Nephron progenitor cell (in vitro differentiated cells): ENCODE results near the gene SSU72.

Experiments
- DNase-seq: peaks from one replicate; pipeline ENCODE4 v3.0.0; 2021
- H3K27ac Mint-ChIP-seq: 2 replicates; pipeline ENCODE4 v1.8.0; 2021; ENCODE audit warnings: mild to moderate bottlenecking, moderate library complexity, mixed read lengths
- H3K27me3 Mint-ChIP-seq: 2 replicates; pipeline ENCODE4 v1.8.0; 2021; ENCODE audit warnings: mild to moderate bottlenecking, low read depth, mixed read lengths; ENCODE audit not compliant: poor library complexity
- H3K36me3 Mint-ChIP-seq: 2 replicates; pipeline ENCODE4 v1.8.0; 2021; ENCODE audit warnings: low read depth, mixed read lengths
- H3K4me1 Mint-ChIP-seq: 2 replicates; pipeline ENCODE4 v1.8.0; 2021; ENCODE audit warnings: mixed read lengths
- H3K4me3 Mint-ChIP-seq: 2 replicates; pipeline ENCODE4 v1.8.0; 2021; ENCODE audit warnings: mild to moderate bottlenecking, moderate library complexity, mixed read lengths
- H3K9me3 Mint-ChIP-seq: 2 replicates; pipeline ENCODE4 v1.8.0; 2021; ENCODE audit warnings: mild to moderate bottlenecking, moderate library complexity, mixed read lengths
- TF ChIP-seq, protein P1 (sequence below): fragments of 200-600 bp; sonication (generic); IDR thresholded peaks from 2 replicates; pipeline ENCODE4 v1.5.0; 2021; ENCODE audit warnings: antibody characterized with exemption

Gene SSU72

DNA sequence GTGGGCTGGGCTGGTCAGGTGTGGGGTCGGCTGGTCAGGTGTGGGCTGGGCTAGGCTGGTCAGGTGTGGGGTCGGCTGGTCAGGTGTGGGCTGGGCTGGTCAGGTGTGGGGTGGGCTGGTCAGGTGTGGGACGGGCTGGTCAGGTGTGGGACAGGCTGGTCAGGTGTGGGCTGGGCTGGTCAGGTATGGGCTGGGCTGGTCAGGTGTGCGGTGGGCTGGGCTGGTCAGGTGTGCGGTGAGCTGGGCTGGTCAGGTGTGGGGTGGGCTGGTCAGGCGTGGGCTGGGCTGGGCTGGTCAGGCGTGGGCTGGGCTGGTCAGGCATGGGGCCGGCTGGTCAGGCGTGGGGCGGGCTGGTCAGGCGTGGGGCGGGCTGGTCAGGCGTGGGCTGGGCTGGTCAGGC, 31.6 kb upstream of the SSU72 start:
- no peak overlapping the region for H3K4me3 Mint-ChIP-seq
- no peak overlapping the region for H3K27ac Mint-ChIP-seq
- peaks cover 7% of the 10 kb centered on the region for H3K4me1 Mint-ChIP-seq
- H3K36me3 Mint-ChIP-seq = no peaks in the 10 kb centered on the region
- H3K27me3 Mint-ChIP-seq = peaks cover 53% of the 10 kb centered on the region
- TF ChIP-seq, protein P1, sequence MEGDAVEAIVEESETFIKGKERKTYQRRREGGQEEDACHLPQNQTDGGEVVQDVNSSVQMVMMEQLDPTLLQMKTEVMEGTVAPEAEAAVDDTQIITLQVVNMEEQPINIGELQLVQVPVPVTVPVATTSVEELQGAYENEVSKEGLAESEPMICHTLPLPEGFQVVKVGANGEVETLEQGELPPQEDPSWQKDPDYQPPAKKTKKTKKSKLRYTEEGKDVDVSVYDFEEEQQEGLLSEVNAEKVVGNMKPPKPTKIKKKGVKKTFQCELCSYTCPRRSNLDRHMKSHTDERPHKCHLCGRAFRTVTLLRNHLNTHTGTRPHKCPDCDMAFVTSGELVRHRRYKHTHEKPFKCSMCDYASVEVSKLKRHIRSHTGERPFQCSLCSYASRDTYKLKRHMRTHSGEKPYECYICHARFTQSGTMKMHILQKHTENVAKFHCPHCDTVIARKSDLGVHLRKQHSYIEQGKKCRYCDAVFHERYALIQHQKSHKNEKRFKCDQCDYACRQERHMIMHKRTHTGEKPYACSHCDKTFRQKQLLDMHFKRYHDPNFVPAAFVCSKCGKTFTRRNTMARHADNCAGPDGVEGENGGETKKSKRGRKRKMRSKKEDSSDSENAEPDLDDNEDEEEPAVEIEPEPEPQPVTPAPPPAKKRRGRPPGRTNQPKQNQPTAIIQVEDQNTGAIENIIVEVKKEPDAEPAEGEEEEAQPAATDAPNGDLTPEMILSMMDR = no peak
- DNase-seq = no peak
- no peaks in the 10 kb centered on the region for H3K9me3 Mint-ChIP-seq

DNA sequence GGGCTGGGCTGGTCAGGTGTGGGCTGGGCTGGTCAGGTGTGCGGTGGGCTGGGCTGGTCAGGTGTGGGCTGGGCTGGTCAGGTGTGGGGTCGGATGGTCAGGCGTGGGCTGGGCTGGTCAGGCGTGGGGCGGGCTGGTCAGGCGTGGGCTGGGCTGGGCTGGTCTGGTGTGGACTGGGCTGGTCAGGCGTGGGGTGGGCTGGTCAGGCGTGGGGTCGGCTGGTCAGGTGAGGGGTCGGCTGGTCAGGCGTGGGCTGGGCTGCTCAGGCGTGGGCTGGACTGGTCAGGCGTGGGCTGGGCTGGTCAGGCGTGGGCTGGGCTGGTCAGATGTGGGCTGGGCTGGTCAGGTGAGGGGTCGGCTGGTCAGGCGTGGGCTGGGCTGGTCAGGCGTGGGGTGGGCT, 31.1 kb upstream of the SSU72 start:
- Mint-ChIP-seq H3K4me1 (peaks cover 7% of the 10 kb centered on the region), H3K27me3 (peaks cover 53% of the 10 kb centered on the region), H3K4me3 (no peak overlapping the region), H3K36me3 (no peaks in the 10 kb centered on the region), H3K9me3 (no peaks in the 10 kb centered on the region), H3K27ac (no peak overlapping the region)
- DNase-seq = no peak
- TF ChIP-seq, protein P1 = no peak

DNA sequence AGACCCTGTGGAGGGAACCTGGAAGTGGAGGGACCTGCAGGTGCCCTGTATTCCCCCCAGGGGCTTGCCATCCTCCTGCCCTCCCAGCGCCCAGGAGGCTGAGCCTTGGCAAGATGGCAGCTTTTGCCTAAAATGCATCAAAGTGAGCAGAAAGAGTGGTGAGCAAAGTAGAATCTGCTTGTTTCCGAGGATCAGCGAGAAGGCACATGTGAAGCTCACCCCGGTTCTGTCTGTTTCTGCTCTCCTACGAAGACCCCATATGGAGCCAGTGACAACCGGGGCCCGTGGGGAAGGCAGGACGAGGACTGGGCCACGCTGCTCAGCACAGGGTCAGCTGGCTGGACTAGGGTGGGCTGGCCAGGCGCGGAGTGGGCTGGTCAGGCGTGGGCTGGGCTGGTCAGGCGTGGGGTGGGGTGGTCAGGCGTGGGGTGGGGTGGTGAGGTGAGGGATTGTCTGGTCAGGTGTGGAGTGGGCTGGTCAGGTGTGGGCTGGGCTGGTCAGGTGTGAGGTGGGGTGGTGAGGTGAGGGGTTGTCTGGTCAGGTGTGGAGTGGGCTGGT, 30.4 kb upstream of the SSU72 start:
- Mint-ChIP-seq H3K27me3 (peaks cover 59% of the 10 kb centered on the region), H3K4me3 (no peak overlapping the region), H3K27ac (no peak overlapping the region), H3K36me3 (no peaks in the 10 kb centered on the region), H3K9me3 (no peaks in the 10 kb centered on the region), H3K4me1 (peaks cover under 1% of the 10 kb centered on the region)
- DNase-seq = no peak
- TF ChIP-seq, protein P1 = no peak

DNA sequence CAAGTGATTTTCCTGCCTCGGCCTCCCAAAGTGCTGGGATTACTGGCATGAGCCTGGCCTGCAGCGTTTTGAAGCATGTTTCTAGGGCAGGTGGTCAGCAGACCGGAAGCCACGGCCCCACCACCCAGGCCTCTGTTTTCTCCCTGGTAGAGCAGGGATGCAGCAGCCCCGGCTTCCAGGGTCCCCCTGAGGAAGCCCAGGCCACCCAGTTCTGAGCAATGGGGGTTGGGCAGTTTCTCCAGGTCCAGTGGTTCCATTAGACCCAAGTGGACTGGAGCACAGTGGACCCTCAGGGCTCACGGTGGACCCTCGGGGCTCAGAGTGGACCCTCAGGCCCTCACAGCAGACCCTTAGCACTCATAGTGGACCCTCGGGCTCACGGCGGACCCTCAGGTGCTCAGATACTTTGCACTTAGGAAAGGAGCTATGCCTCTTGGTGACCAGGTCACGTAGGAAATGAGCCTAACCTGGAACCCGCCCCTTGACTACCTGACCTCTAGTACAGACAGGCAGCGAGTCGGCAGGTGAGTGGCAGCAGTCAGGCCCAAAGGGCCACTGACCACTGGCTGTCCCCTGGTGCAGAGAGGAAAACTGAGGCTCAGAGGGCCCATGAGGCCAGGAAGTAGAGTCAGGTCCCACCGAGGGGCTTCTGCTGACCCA, 29.8 kb upstream of the SSU72 start:
- DNase-seq = no peak
- Mint-ChIP-seq H3K4me1 (no peaks in the 10 kb centered on the region), H3K9me3 (no peaks in the 10 kb centered on the region), H3K27me3 (peaks cover 60% of the 10 kb centered on the region), H3K27ac (no peak overlapping the region), H3K36me3 (no peaks in the 10 kb centered on the region), H3K4me3 (no peak overlapping the region)
- TF ChIP-seq, protein P1 = no peak

DNA sequence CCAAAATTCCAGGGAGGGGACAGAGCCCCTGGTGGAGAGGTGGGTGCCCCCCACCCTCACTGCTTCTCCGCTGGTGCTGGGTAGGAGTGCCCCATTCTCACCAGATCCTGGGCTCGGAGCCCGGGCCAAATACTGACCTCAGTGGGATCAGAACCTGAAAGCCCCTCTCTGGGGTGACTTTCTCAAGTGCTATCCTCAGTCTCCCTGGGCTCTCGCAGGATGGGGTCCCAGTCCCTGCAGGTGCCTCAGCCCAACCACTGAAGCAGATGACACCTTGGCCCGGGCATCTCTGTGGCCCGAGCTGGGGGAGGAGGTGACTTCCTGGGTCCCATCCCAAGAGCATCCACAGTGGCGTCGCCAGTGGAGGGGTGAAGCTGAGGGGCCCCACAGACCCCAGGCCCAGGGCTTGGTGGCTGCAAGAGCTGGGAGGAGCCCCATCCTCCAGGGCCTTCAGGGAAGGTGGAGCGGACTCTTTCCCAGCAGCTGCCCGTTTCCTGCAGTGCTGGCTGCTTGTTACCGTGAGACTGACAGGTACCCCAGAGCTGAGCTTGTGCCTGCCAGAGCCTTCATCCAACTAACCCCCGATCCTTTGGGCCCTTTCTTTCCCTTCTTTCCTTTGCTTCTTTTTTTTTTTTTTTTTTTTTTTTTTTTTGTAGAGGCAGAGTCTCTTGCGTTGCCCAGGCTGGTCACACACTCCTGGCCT, 29.2 kb upstream of the SSU72 start:
- no peak overlapping the region for H3K4me3 Mint-ChIP-seq
- H3K9me3 Mint-ChIP-seq = no peaks in the 10 kb centered on the region
- no peaks in the 10 kb centered on the region for H3K4me1 Mint-ChIP-seq
- peaks cover 60% of the 10 kb centered on the region for H3K27me3 Mint-ChIP-seq
- TF ChIP-seq, protein P1 = no peak
- no peak overlapping the region for H3K27ac Mint-ChIP-seq
- H3K36me3 Mint-ChIP-seq = no peaks in the 10 kb centered on the region
- no peak for DNase-seq
